Spleen (tissue), 11 donors: ENCODE measurements around the gene XAF1. TPM values are rescaled to one million over a fixed set of nuclear protein-coding genes. Genes with fewer than 3 reads are reported as not detected.

Experiments used
- DNase-seq: peaks from one replicate; pipeline ENCODE4 v3.0.0-alpha.2; 2020
- H3K27ac ChIP-seq, 8 donors: fragments of 200-600 bp; sonication (generic) in 7 of 8; 1 replicate in 4 of 8; 2 replicates in 4 of 8; pipeline versions ENCODE4 v1.5.0 to v1.8.0; 2016 to 2021; ENCODE audit warnings: inconsistent platforms in 4 of 8, mild to moderate bottlenecking in 4 of 8, moderate library complexity in 1 of 8
- H3K27me3 ChIP-seq, 7 donors: fragments of 200-600 bp; sonication (generic) in 6 of 7; replicated peaks in 1 of 7; 1 replicate in 4 of 7; 2 replicates in 3 of 7; pipeline versions ENCODE4 v1.5.0 to v1.8.0; 2016 to 2021; ENCODE audit warnings: inconsistent platforms in 3 of 7, mild to moderate bottlenecking in 1 of 7
- H3K36me3 ChIP-seq, 6 donors: fragments of 200-600 bp; sonication (generic) in 5 of 6; 1 replicate in 4 of 6; 2 replicates in 2 of 6; pipeline versions ENCODE4 v1.5.0 to v1.8.0; 2016 to 2021; ENCODE audit warnings: inconsistent platforms in 2 of 6
- H3K4me1 ChIP-seq, 6 donors: fragments of 200-600 bp; sonication (generic) in 5 of 6; 1 replicate in 3 of 6; 2 replicates in 3 of 6; pipeline versions ENCODE4 v1.5.0 to v1.8.0; 2016 to 2021; ENCODE audit warnings: inconsistent platforms in 3 of 6
- H3K4me3 ChIP-seq, 8 donors: fragments of 200-600 bp; sonication (generic) in 7 of 8; 1 replicate in 4 of 8; 2 replicates in 4 of 8; pipeline versions ENCODE4 v1.5.0 to v1.8.0; 2016 to 2021; ENCODE audit warnings: inconsistent platforms in 4 of 8, mild to moderate bottlenecking in 4 of 8, moderate library complexity in 2 of 8
- H3K9me3 ChIP-seq, 8 donors: fragments of 200-600 bp; sonication (generic) in 7 of 8; 1 replicate in 4 of 8; 2 replicates in 4 of 8; pipeline versions ENCODE4 v1.5.0 to v1.8.0; 2016 to 2021; ENCODE audit warnings: inconsistent platforms in 4 of 8
- POLR2A ChIP-seq, 3 donors: fragments of 450-650 bp; IDR thresholded peaks; one replicate each; pipeline ENCODE4 v1.5.1; 2017; ENCODE audit warnings: antibody characterized with exemption in 3 of 3, mild to moderate bottlenecking in 1 of 3
- POLR2AphosphoS5 ChIP-seq, 3 donors: sonication (generic); formaldehyde crosslinking; IDR thresholded peaks; one replicate each; pipeline ENCODE4 v1.5.1; 2017; ENCODE audit warnings: antibody characterized with exemption in 3 of 3
- WGBS, 5 donors: extraction: QIAGEN DNeasy Blood & Tissue Kit in 3 of 5; methylation state at CpG; one replicate each; pipeline versions ENCODE4 v1.1.5 to v1.1.7; 2013 to 2018; 5-methylcytosine and 5-hydroxymethylcytosine counted together
- intact Hi-C: fragments of 100-400 bp; cut with DNase I; formaldehyde crosslinking; loops from one replicate; pipeline ENCODE4 v1.15.0; 2023; ENCODE audit warnings: low total_unique reads
- polyA plus RNA-seq, 3 donors: library from polyadenylated mRNA; stranded (reverse); fragments of 200-250 nt; gene quantifications; one replicate each; pipeline ENCODE4 v1.2.1, GENCODE V29; 2013
- total RNA-seq, 7 donors: library from RNA; depleted of rRNA in 3 of 7; stranded (reverse); fragments of >200 nt in 3 of 7; fragmentation: NEBNext Ultra II Directional in 4 of 7; extraction: Animal tissue kit (Norgen Biotek cat#: 25700) in 4 of 7; gene quantifications; one replicate each; pipeline versions ENCODE4 v1.1.0 to v1.2.1, GENCODE V29; 2016 to 2021
- TF ChIP-seq, protein P1 (sequence below), 11 experiments: fragments of 200-600 bp in 7 of 11; fragments of 450-650 bp in 4 of 11; sonication (generic) in 4 of 11; IDR thresholded peaks in 8 of 11; conservative IDR thresholded peaks in 3 of 11; 1 replicate in 7 of 11; 2 replicates in 4 of 11; pipeline versions ENCODE4 v1.4.0 to v1.8.0; 2016 to 2021; ENCODE audit warnings: antibody characterized with exemption in 11 of 11, inconsistent platforms in 4 of 11, mild to moderate bottlenecking in 1 of 11
- donor health status: healthy with polysubstance abuse.
- donor health status: DM: no; HTN: no; CAD: no; lungs with moderate emphysema.
- donor health status: DM: no; HTN: no; CAD: no.
- donor health status: Bipolar disorder and iron deficiency.
- donor health status: healthy.
- donor health status: DM: no; HTN: no; CAD: no.
- donor health status: DM: yes; HTN: yes; CAD: no.

The XAF1 gene
- total and polyA plus RNA-seq, 10 donors, result 26.4 to 176 (median 100) TPM

DNA sequence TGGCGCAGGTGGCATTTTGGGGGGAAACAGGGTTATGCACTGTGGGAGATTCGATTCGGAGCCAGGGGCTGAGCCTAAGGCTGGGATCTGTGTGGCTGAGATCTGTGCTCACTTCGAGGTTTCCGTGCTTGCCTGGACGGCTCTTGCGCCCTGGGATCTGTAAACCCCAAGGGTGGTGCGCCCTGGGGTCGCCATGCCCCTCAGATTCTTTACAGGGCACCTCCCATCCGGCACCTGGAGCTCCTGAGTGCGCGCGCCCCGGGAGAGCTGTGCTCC is 43.1 kb upstream of the XAF1 start:
- peaks cover 0 to 65% (median 27%) of the 10 kb centered on the region in 7 donors for H3K27me3 ChIP-seq
- intact Hi-C loops, result no loop called here
- peak overlapping the region in 5 of 8 donors; percentile 15 to 65 (median 54) for H3K27ac ChIP-seq
- H3K4me3 ChIP-seq, result peak overlapping the region in 7 of 8 donors; percentile 27 to 65 (median 34)
- 15 to 24% (median 18%) methylated on average over 14 of the region's 14 CpGs for WGBS, 5 donors
- peaks cover 0 to 42% (median 23%) of the 10 kb centered on the region in 6 donors for H3K4me1 ChIP-seq
- TF ChIP-seq POLR2A (IDR thresholded peaks at IDR 0.05), result no peak
- no peak for TF ChIP-seq POLR2AphosphoS5 (IDR thresholded peaks at IDR 0.05)
- TF ChIP-seq, protein P1, sequence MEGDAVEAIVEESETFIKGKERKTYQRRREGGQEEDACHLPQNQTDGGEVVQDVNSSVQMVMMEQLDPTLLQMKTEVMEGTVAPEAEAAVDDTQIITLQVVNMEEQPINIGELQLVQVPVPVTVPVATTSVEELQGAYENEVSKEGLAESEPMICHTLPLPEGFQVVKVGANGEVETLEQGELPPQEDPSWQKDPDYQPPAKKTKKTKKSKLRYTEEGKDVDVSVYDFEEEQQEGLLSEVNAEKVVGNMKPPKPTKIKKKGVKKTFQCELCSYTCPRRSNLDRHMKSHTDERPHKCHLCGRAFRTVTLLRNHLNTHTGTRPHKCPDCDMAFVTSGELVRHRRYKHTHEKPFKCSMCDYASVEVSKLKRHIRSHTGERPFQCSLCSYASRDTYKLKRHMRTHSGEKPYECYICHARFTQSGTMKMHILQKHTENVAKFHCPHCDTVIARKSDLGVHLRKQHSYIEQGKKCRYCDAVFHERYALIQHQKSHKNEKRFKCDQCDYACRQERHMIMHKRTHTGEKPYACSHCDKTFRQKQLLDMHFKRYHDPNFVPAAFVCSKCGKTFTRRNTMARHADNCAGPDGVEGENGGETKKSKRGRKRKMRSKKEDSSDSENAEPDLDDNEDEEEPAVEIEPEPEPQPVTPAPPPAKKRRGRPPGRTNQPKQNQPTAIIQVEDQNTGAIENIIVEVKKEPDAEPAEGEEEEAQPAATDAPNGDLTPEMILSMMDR (IDR thresholded peaks at IDR 0.05 in 8 of 11, conservative IDR thresholded peaks at IDR 0.05 in 3 of 11), result no peak
- peaks cover 0 to 26% (median 15%) of the 10 kb centered on the region in 8 donors for H3K9me3 ChIP-seq
- no peaks in the 10 kb centered on the region for H3K36me3 ChIP-seq
- no peak for DNase-seq

GRCh38 chr17:6713130-6713917 is 42.5 kb upstream of the XAF1 start, which contains the start of gene SLC13A5:
Gene SLC13A5, minus strand, starts transcription at chr17:6713369. Its CDS starts 36 bp downstream, at chr17:6713333.
- no peaks in the 10 kb centered on the region for H3K36me3 ChIP-seq
- DNase-seq, result no peak
- peaks cover 0 to 60% (median 27%) of the 10 kb centered on the region in 7 donors for H3K27me3 ChIP-seq
- TF ChIP-seq, protein P1 (IDR thresholded peaks at IDR 0.05 in 8 of 11, conservative IDR thresholded peaks at IDR 0.05 in 3 of 11), result peak in 9 of 11 experiments; percentile 4 to 54 (median 46)
- TF ChIP-seq POLR2A (IDR thresholded peaks at IDR 0.05) (no peak), POLR2AphosphoS5 (IDR thresholded peaks at IDR 0.05) (peak; percentile 53 to 79 (median 63))
- H3K27ac ChIP-seq, result peak within 1 kb of the TSS in 6 of 8 donors; percentile 29 to 65 (median 56)
- H3K9me3 ChIP-seq, result peaks cover 0 to 26% (median 15%) of the 10 kb centered on the region in 8 donors
- H3K4me3 ChIP-seq, result peak within 1 kb of the TSS in 7 of 8 donors; percentile 27 to 65 (median 34)
- 2 to 8% (median 4%) methylated on average over 47 to 71 of the region's 71 CpGs for WGBS, 5 donors
- intact Hi-C loops, result no loop called here
- peaks cover 0 to 42% (median 23%) of the 10 kb centered on the region in 6 donors for H3K4me1 ChIP-seq

- Histone ChIP-seq H3K27ac (peak overlapping the region in 6 of 8 donors; percentile 29 to 65 (median 56)), H3K36me3 (no peaks in the 10 kb centered on the region), H3K27me3 (peaks cover 0 to 58% (median 27%) of the 10 kb centered on the region in 7 donors), H3K4me3 (peak overlapping the region in 7 of 8 donors; percentile 27 to 65 (median 34)), H3K9me3 (peaks cover 0 to 26% (median 15%) of the 10 kb centered on the region in 8 donors), H3K4me1 (peaks cover 0 to 42% (median 23%) of the 10 kb centered on the region in 6 donors)
- TF ChIP-seq POLR2A (IDR thresholded peaks at IDR 0.05) (no peak), POLR2AphosphoS5 (IDR thresholded peaks at IDR 0.05) (no peak)
- TF ChIP-seq, protein P1 (IDR thresholded peaks at IDR 0.05 in 8 of 11, conservative IDR thresholded peaks at IDR 0.05 in 3 of 11), result no peak
- intact Hi-C loops, result no loop called here
- 10 to 37% (median 25%) methylated on average over 12 to 29 of the region's 29 CpGs for WGBS, 5 donors
- no peak for DNase-seq
Observed at GRCh38 chr17:6713918-6714271, 42.0 kb upstream of the XAF1 start.

DNA sequence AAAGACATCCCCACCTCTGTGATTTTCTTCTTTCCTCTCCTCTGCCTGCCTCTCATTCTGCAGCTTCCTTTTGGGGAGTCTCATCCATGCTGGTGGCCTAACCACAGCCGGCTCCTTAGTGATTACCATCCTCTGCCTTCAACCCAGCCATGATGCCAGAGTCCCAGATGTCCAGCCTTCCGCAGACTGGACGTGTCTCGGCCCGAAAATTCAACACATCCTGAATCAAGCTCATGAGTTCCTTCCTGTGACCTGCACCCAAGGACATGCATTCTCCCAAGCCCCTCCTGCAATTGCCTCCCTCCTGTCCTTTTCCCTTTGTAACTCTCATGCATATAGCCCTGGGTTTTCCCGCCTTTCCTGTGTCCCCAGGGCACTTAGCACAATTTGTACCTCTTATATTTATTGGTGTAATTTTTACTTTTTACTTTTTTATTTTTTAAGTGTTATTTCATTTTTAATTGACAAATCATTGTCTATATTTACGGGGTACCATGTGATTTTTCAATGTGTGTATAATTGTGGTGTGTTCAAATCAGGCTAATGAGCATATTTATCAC is 41.5 kb upstream of the XAF1 start:
- Histone ChIP-seq H3K4me3 (peak overlapping the region in 3 of 8 donors; percentile 27 to 65 (median 40)), H3K27ac (peak overlapping the region in 4 of 8 donors; percentile 40 to 65 (median 56)), H3K27me3 (peaks cover 0 to 60% (median 27%) of the 10 kb centered on the region in 7 donors), H3K9me3 (peaks cover 0 to 26% (median 15%) of the 10 kb centered on the region in 8 donors), H3K36me3 (no peaks in the 10 kb centered on the region), H3K4me1 (peaks cover 0 to 42% (median 23%) of the 10 kb centered on the region in 6 donors)
- WGBS, 5 donors, result 59 to 84% (median 76%) methylated on average over 7 of the region's 7 CpGs
- DNase-seq, result no peak
- TF ChIP-seq, protein P1 (IDR thresholded peaks at IDR 0.05 in 8 of 11, conservative IDR thresholded peaks at IDR 0.05 in 3 of 11), result no peak
- TF ChIP-seq POLR2AphosphoS5 (IDR thresholded peaks at IDR 0.05), result peak in 2 of 3 donors; percentile 55 to 74
- no peak for TF ChIP-seq POLR2A (IDR thresholded peaks at IDR 0.05)
- intact Hi-C loops, result no loop called here
